H1 (cell line): ENCODE data around the gene ZFP91.
A peak's percentile ranks its signal among the peaks of the same experiment; 100 is the strongest.

Source experiments
- CTCF ChIP-seq, 3 experiments: IDR thresholded peaks; 1 replicate in 2 of 3; 2 replicates in 1 of 3; pipeline versions ENCODE4 v1.5.1 to v1.6.1; 2011; ENCODE audit warnings: low read length in 3 of 3, mild to moderate bottlenecking in 3 of 3, inconsistent platforms in 2 of 3, low read depth in 1 of 3, moderate library complexity in 1 of 3; ENCODE audit not compliant: insufficient read depth in 1 of 3; ENCODE audit errors: control extremely low read depth in 1 of 3
- EP300 ChIP-seq, 2 experiments: IDR thresholded peaks; 1 replicate in 1 of 2; 2 replicates in 1 of 2; pipeline ENCODE4 v1.6.1; 2011 to 2012; ENCODE audit warnings: low read depth in 2 of 2, low read length in 2 of 2, mild to moderate bottlenecking in 2 of 2, borderline replicate concordance in 1 of 2, inconsistent platforms in 1 of 2, moderate library complexity in 1 of 2
- EZH2 ChIP-seq: fragments of 200-600 bp; sonication (generic); IDR thresholded peaks from 2 replicates; pipeline ENCODE4 v1.7.1; 2012; ENCODE audit warnings: low read depth, mild to moderate bottlenecking, moderate library complexity, low read length, inconsistent platforms; ENCODE audit not compliant: severe bottlenecking
- JUN ChIP-seq: IDR thresholded peaks from 2 replicates; pipeline ENCODE4 v1.6.1; 2011; ENCODE audit warnings: low read depth, mild to moderate bottlenecking, improper control_type of control experiment, low read length
- MAFK ChIP-seq: IDR thresholded peaks from 2 replicates; pipeline ENCODE4 v1.6.1; 2012; ENCODE audit warnings: low read depth, mild to moderate bottlenecking, improper control_type of control experiment, low read length
- MAX ChIP-seq: IDR thresholded peaks from 2 replicates; pipeline ENCODE4 v1.6.1; 2012; ENCODE audit warnings: inconsistent platforms
- NRF1 ChIP-seq: IDR thresholded peaks from 2 replicates; pipeline ENCODE4 v1.6.1; 2011; ENCODE audit warnings: mild to moderate bottlenecking, low read depth, low read length, improper control_type of control experiment
- POLR2A ChIP-seq, 2 experiments: IDR thresholded peaks; 1 replicate in 1 of 2; 2 replicates in 1 of 2; pipeline ENCODE4 v1.6.1; 2011; ENCODE audit warnings: low read depth in 2 of 2, low read length in 2 of 2, mild to moderate bottlenecking in 2 of 2; ENCODE audit errors: control extremely low read depth in 1 of 2
- POLR2AphosphoS5 ChIP-seq: IDR thresholded peaks from 2 replicates; pipeline ENCODE4 v1.6.1; 2011; ENCODE audit warnings: low read depth, low read length
- RAD21 ChIP-seq, 2 experiments: IDR thresholded peaks in 1 of 2; conservative IDR thresholded peaks in 1 of 2; 2 replicates each; pipeline ENCODE4 v1.6.1; 2011; ENCODE audit warnings: low read depth in 2 of 2, low read length in 2 of 2, improper control_type of control experiment in 1 of 2, inconsistent platforms in 1 of 2, mild to moderate bottlenecking in 1 of 2, moderate library complexity in 1 of 2
- RNF2 ChIP-seq: fragments of 200-900, 300-1000 bp; sonication (generic); IDR thresholded peaks from 2 replicates; pipeline ENCODE4 v1.7.1; 2016; ENCODE audit warnings: borderline replicate concordance, low read depth, mild to moderate bottlenecking, antibody characterized with exemption, low read length; ENCODE audit not compliant: poor library complexity, severe bottlenecking; ENCODE audit errors: missing control alignments
- SUZ12 ChIP-seq: fragments of 200-600 bp; sonication (generic); IDR thresholded peaks from 2 replicates; pipeline ENCODE4 v1.6.1; 2012; ENCODE audit warnings: mild to moderate bottlenecking, inconsistent platforms, low read length, moderate library complexity, mixed read lengths
- TCF12 ChIP-seq: IDR thresholded peaks from 2 replicates; pipeline ENCODE4 v1.6.1; 2011; ENCODE audit warnings: low read depth, mild to moderate bottlenecking, low read length
- TF ChIP-seq, protein P1 (sequence below): IDR thresholded peaks from 2 replicates; pipeline ENCODE4 v1.6.1; 2011; ENCODE audit warnings: low read depth, mild to moderate bottlenecking, low read length; ENCODE audit not compliant: insufficient read depth

- TF ChIP-seq MAX, result no peak
- no peak for TF ChIP-seq EP300 (IDR thresholded peaks at IDR 0.05; ENCODE audit: borderline replicate concordance in 1 of 2, low read depth in 2 of 2, low read length in 2 of 2)
- TF ChIP-seq CTCF (IDR thresholded peaks at IDR 0.05; ENCODE audit: control extremely low read depth in 1 of 3, insufficient read depth in 1 of 3, low read depth in 1 of 3, low read length in 3 of 3), result peak in 2 of 3 experiments; percentile 69 to 75; a peak in 3 of 4 replicates
- TF ChIP-seq POLR2AphosphoS5, result no peak
- peak in 1 of 2 experiments; percentile 31; a peak in 1 of 3 replicates for TF ChIP-seq POLR2A (IDR thresholded peaks at IDR 0.05; ENCODE audit: control extremely low read depth in 1 of 2, low read depth in 2 of 2, low read length in 2 of 2)
- TF ChIP-seq, protein P1, sequence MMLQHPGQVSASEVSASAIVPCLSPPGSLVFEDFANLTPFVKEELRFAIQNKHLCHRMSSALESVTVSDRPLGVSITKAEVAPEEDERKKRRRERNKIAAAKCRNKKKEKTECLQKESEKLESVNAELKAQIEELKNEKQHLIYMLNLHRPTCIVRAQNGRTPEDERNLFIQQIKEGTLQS, result no peak
- TF ChIP-seq MAFK, result no peak
- peak; percentile 45; the same call in 1 of the 2 replicates for TF ChIP-seq TCF12
- TF ChIP-seq EZH2, result no peak
- TF ChIP-seq RAD21 (IDR thresholded peaks at IDR 0.05 in 1 of 2, conservative IDR thresholded peaks at IDR 0.05 in 1 of 2; ENCODE audit: low read depth in 2 of 2, low read length in 2 of 2), result peak; percentile 55 to 65
- no peak for TF ChIP-seq NRF1
- TF ChIP-seq SUZ12, result no peak
- no peak for TF ChIP-seq RNF2
- TF ChIP-seq JUN, result no peak
Measured at GRCh38 chr11:58629857-58630256, 51.0 kb downstream of the ZFP91 start.
